ENCODE results near the gene MYEF2. TPM values are rescaled to one million over a fixed set of nuclear protein-coding genes. Genes with fewer than 3 reads are reported as not detected.

Gene MYEF2
- total and polyA plus RNA-seq, 2 of the 8 experiments (the other 6 are each of a cell fraction or from before 2014, with no cell fraction given), result 18.9 to 79.2 TPM

- Histone ChIP-seq H3K4ac (replicated peaks; ENCODE audit: insufficient read length, low read depth, low read length) (no peak overlapping the region), H2BK5ac (ENCODE audit: low read depth, low read length) (no peak overlapping the region), H4K20me1 (replicated peaks in 1 of 2; ENCODE audit: control insufficient read depth in 1 of 2, insufficient read depth in 2 of 2, low read length in 2 of 2) (no peaks in the 10 kb centered on the region), H3K4me2 (ENCODE audit: insufficient read depth in 1 of 2, low read depth in 2 of 2, low read length in 2 of 2) (peak overlapping the region in 1 of 2 experiments; percentile 91; a peak in 2 of 4 replicates), H3K27ac (ENCODE audit: low read depth, low read length) (no peak overlapping the region), H3K18ac (ENCODE audit: extremely low read depth, low read length) (no peak overlapping the region), H3K56ac (replicated peaks; ENCODE audit: insufficient read length, low read depth, low read length) (no peak overlapping the region), H3K4me1 (replicated peaks in 1 of 4; ENCODE audit: control insufficient read depth in 3 of 4, insufficient read depth in 4 of 4, low read length in 3 of 4) (peaks cover 0 to 9% (median 1%) of the 10 kb centered on the region in 4 experiments; a peak in 2 of 7 replicates), H2BK120ac (replicated peaks; ENCODE audit: low read depth, low read length) (no peak overlapping the region), H4K91ac (replicated peaks; ENCODE audit: insufficient read length, low read length) (no peak overlapping the region), H3K23ac (ENCODE audit: insufficient read length) (no peak overlapping the region), H3K79me1 (ENCODE audit: low read depth, low read length) (peaks cover 2% of the 10 kb centered on the region; the same call in 1 of the 2 replicates), H3K9me3 (ENCODE audit: insufficient read depth in 2 of 2, low read depth in 1 of 2, low read length in 1 of 2) (no peaks in the 10 kb centered on the region), H2BK20ac (ENCODE audit: low read length) (no peak overlapping the region), H2AFZ (ENCODE audit: low read length) (no peak overlapping the region), H3K79me2 (ENCODE audit: control insufficient read depth in 1 of 2, insufficient read depth in 2 of 2, low read length in 2 of 2) (peaks cover 9 to 66% of the 10 kb centered on the region in 2 experiments; a peak in 3 of 4 replicates), H3K4me3 (ENCODE audit: extremely low read depth in 1 of 4, insufficient read depth in 2 of 4, low read depth in 3 of 4, low read length in 4 of 4) (peak overlapping the region in 1 of 4 experiments; percentile 84; a peak in 2 of 8 replicates), H4K8ac (ENCODE audit: extremely low read depth, insufficient read depth, low read length) (no peak overlapping the region), H3K36me3 (ENCODE audit: control insufficient read depth in 2 of 4, insufficient read depth in 4 of 4, low read length in 3 of 4) (no peaks in the 10 kb centered on the region), H3K27me3 (replicated peaks in 1 of 4; ENCODE audit: control insufficient read depth in 3 of 4, extremely low read depth in 1 of 4, insufficient read depth in 3 of 4, low read length in 3 of 4) (no peaks in the 10 kb centered on the region), H3K14ac (ENCODE audit: insufficient read length) (no peak overlapping the region), H2AK5ac (ENCODE audit: low read depth, low read length) (no peak overlapping the region), H4K5ac (ENCODE audit: insufficient read length, low read depth, low read length) (no peak overlapping the region), H3K9ac (replicated peaks in 1 of 4; ENCODE audit: extremely low read depth in 1 of 4, low read depth in 3 of 4, low read length in 3 of 4) (no peak overlapping the region), H2BK15ac (ENCODE audit: low read length) (no peak overlapping the region), H2BK12ac (ENCODE audit: low read depth, low read length) (no peak overlapping the region), H3K23me2 (ENCODE audit: low read depth, low read length) (no peaks in the 10 kb centered on the region)
- ChIA-PET POLR2A (ENCODE audit: partially characterized antibody) (no interaction called here), CTCF (ENCODE audit: partially characterized antibody) (no interaction called here)
- 82% methylated on average over 2 of the region's 4 CpGs; no CpG with 5 or more reads in 1 of the 2 experiments for WGBS, 2 experiments (ENCODE audit: extremely low coverage in 1 of 2, insufficient coverage in 1 of 2, insufficient read length in 1 of 2, insufficient replicate concordance in 2 of 2, low coverage in 1 of 2, low lambda C conversion rate in 2 of 2, missing lambda C conversion rate in 1 of 2)
- DNase-seq (ENCODE audit: low read depth in 1 of 2, low spot score in 2 of 2) (no peak), FAIRE-seq (no peak)
- TF ChIP-seq POU5F1 (IDR thresholded peaks at IDR 0.05; ENCODE audit: low read depth, low read length) (no peak), SIRT6 (IDR thresholded peaks at IDR 0.05; ENCODE audit: low read length) (no peak), BCL11A (IDR thresholded peaks at IDR 0.05; ENCODE audit: low read depth in 2 of 2, low read length in 2 of 2) (no peak), MAX (IDR thresholded peaks at IDR 0.05) (no peak), JUN (IDR thresholded peaks at IDR 0.05; ENCODE audit: low read depth, low read length) (no peak), TEAD4 (IDR thresholded peaks at IDR 0.05; ENCODE audit: low read depth, low read length) (no peak), HDAC6 (IDR thresholded peaks at IDR 0.05; ENCODE audit: low read depth, low read length) (no peak), TAF1 (IDR thresholded peaks at IDR 0.05; ENCODE audit: low read depth, low read length) (no peak), POLR2AphosphoS5 (IDR thresholded peaks at IDR 0.05; ENCODE audit: low read depth, low read length) (no peak), EZH2 (IDR thresholded peaks at IDR 0.05; ENCODE audit: low read depth, low read length, severe bottlenecking) (no peak), SUZ12 (IDR thresholded peaks at IDR 0.05; ENCODE audit: low read length) (no peak), CBX5 (IDR thresholded peaks at IDR 0.05; ENCODE audit: low read depth, low read length) (no peak), MAFK (IDR thresholded peaks at IDR 0.05; ENCODE audit: low read depth, low read length) (no peak), TCF12 (IDR thresholded peaks at IDR 0.05; ENCODE audit: low read depth, low read length) (no peak), KDM5A (IDR thresholded peaks at IDR 0.05; ENCODE audit: low read length) (no peak), FOSL1 (IDR thresholded peaks at IDR 0.05; ENCODE audit: insufficient read depth, low read depth, low read length) (no peak)
Observed at GRCh38 chr15:48176112-48176511, 2.0 kb downstream of the MYEF2 start.
